ENCODE data around the gene SLC35A5. TPM values are rescaled to one million over a fixed set of nuclear protein-coding genes. Genes with fewer than 3 reads are reported as not detected.
A peak's percentile ranks its signal among the peaks of the same experiment; 100 is the strongest.
"Not testable (repeated sequence)": the region's sequence is repeated elsewhere in the genome, so short reads cannot be mapped to it uniquely, and the experiment has no call there.

SLC35A5 gene
- total and polyA plus RNA-seq, 4 donors, result 11.7 to 25.4 (median 16.4) TPM

DNA sequence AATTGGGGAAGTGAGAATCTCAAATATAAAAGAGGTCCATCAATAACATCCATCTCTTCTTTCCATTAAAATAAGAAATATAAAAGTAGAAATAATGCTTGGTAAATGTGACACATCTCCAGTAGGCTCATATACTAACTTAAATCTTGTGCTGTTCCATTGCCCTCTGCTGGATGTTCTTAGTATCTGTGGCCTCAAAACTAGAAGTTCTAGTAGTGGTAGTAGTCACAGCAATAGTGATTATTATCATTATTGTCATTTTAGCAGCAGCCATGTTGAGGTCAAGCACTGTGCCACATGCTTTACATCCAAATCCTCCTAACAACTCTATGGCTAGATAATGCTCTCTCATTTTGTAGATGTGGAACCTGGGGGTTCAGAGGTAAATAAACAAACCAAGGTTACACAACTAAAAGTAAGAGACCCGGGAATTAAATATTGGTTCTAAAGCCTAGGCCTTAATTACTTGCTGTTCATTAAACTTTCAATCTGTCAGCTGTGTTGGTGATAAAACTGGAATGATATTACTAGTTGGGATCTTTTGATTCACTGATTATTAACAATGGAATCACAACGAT lies 42.3 kb upstream of the SLC35A5 start:
- DNase-seq (ENCODE audit: low spot score), result no peak
- peak; percentile 82 to 88 for TF ChIP-seq RAD21 (IDR thresholded peaks at IDR 0.05)
- TF ChIP-seq FOXA1 (IDR thresholded peaks at IDR 0.05), result no peak
- TF ChIP-seq, protein P1, sequence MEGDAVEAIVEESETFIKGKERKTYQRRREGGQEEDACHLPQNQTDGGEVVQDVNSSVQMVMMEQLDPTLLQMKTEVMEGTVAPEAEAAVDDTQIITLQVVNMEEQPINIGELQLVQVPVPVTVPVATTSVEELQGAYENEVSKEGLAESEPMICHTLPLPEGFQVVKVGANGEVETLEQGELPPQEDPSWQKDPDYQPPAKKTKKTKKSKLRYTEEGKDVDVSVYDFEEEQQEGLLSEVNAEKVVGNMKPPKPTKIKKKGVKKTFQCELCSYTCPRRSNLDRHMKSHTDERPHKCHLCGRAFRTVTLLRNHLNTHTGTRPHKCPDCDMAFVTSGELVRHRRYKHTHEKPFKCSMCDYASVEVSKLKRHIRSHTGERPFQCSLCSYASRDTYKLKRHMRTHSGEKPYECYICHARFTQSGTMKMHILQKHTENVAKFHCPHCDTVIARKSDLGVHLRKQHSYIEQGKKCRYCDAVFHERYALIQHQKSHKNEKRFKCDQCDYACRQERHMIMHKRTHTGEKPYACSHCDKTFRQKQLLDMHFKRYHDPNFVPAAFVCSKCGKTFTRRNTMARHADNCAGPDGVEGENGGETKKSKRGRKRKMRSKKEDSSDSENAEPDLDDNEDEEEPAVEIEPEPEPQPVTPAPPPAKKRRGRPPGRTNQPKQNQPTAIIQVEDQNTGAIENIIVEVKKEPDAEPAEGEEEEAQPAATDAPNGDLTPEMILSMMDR (IDR thresholded peaks at IDR 0.05; ENCODE audit: low read depth, low read length, missing input control), result peak; percentile 61
- Histone ChIP-seq H3K9ac (ENCODE audit: low read depth in 1 of 2, low read length in 2 of 2) (no peak overlapping the region), H3K27ac (ENCODE audit: low read depth in 1 of 2, low read length in 2 of 2) (no peak overlapping the region), H3K4me3 (ENCODE audit: low read depth in 1 of 3, low read length in 3 of 3) (no peak overlapping the region), H3K4me1 (ENCODE audit: control insufficient read depth in 4 of 4, insufficient read depth in 4 of 4, low read length in 3 of 4) (no peaks in the 10 kb centered on the region), H3K27me3 (ENCODE audit: control insufficient read depth in 4 of 4, insufficient read depth in 4 of 4, low read length in 3 of 4) (no peaks in the 10 kb centered on the region), H3K9me3 (ENCODE audit: control insufficient read depth in 4 of 4, low read length in 3 of 4) (no peaks in the 10 kb centered on the region), H3K36me3 (ENCODE audit: control insufficient read depth in 4 of 4, insufficient read depth in 3 of 4, low read depth in 1 of 4, low read length in 3 of 4) (peaks cover 0 to under 1% (median 0%) of the 10 kb centered on the region in 4 donors)
- 75% methylated on average over 2 of the region's 2 CpGs for WGBS

DNA sequence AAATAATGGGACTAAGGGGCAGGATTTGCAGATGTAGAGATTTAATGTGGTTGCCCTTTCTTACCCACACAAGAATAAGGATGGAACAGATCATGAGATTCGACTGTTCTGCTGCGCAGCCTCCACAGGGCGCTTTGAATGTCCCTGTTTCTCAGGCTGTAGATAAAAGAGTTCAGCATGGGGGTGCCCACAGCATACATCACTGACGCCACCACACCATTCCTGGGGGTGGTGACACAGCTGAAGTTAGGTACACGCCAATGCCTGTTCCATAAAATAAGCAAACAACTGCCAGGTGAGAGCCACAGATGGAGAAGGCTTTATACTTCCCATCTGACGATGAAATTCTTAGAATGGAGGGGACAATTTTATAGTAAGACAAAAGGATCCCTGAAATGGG lies 37.7 kb upstream of the SLC35A5 start:
- H3K4me3 ChIP-seq (ENCODE audit: low read depth in 1 of 3, low read length in 3 of 3); DNase-seq (ENCODE audit: low spot score); H3K4me1 ChIP-seq (ENCODE audit: control insufficient read depth in 4 of 4, insufficient read depth in 4 of 4, low read length in 3 of 4); H3K9ac ChIP-seq (ENCODE audit: low read depth in 1 of 2, low read length in 2 of 2); H3K9me3 ChIP-seq (ENCODE audit: control insufficient read depth in 4 of 4, low read length in 3 of 4); H3K27ac ChIP-seq (ENCODE audit: low read depth in 1 of 2, low read length in 2 of 2); H3K27me3 ChIP-seq (ENCODE audit: control insufficient read depth in 4 of 4, insufficient read depth in 4 of 4, low read length in 3 of 4): not testable (repeated sequence)
- WGBS, result 94% methylated on average over 6 of the region's 6 CpGs
- H3K36me3 ChIP-seq (ENCODE audit: control insufficient read depth in 4 of 4, insufficient read depth in 3 of 4, low read depth in 1 of 4, low read length in 3 of 4), result peaks cover under 1 to 17% (median 3%) of the 10 kb centered on the region in 4 donors

DNA sequence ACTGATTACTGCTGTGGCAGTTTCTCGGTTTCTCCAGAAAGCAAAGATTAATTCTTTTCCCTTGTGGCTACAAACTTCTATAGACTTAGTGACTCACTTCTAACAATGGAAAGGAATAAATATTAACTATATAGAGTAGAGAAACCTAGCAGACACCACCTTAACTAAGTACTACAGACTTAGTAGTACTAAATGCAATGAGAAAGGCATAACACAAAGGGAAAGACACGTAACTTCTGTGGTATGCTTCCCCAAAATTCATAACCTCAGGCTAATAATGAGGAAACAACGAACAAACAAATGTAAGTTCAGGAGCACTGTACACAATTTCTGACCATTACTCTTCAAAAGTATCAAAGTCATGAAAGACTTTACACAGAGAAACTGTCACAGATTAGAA lies 31.3 kb upstream of the SLC35A5 start:
- Histone ChIP-seq H3K4me1 (ENCODE audit: control insufficient read depth in 4 of 4, insufficient read depth in 4 of 4, low read length in 3 of 4) (no peaks in the 10 kb centered on the region), H3K36me3 (ENCODE audit: control insufficient read depth in 4 of 4, insufficient read depth in 3 of 4, low read depth in 1 of 4, low read length in 3 of 4) (peaks cover 2 to 39% (median 21%) of the 10 kb centered on the region in 4 donors), H3K4me3 (ENCODE audit: low read depth in 1 of 3, low read length in 3 of 3) (no peak overlapping the region), H3K27ac (ENCODE audit: low read depth in 1 of 2, low read length in 2 of 2) (no peak overlapping the region), H3K9ac (ENCODE audit: low read depth in 1 of 2, low read length in 2 of 2) (no peak overlapping the region), H3K27me3 (ENCODE audit: control insufficient read depth in 4 of 4, insufficient read depth in 4 of 4, low read length in 3 of 4) (no peaks in the 10 kb centered on the region), H3K9me3 (ENCODE audit: control insufficient read depth in 4 of 4, low read length in 3 of 4) (no peaks in the 10 kb centered on the region)
- no peak for TF ChIP-seq YY1 (IDR thresholded peaks at IDR 0.05)
- TF ChIP-seq, protein P2, sequence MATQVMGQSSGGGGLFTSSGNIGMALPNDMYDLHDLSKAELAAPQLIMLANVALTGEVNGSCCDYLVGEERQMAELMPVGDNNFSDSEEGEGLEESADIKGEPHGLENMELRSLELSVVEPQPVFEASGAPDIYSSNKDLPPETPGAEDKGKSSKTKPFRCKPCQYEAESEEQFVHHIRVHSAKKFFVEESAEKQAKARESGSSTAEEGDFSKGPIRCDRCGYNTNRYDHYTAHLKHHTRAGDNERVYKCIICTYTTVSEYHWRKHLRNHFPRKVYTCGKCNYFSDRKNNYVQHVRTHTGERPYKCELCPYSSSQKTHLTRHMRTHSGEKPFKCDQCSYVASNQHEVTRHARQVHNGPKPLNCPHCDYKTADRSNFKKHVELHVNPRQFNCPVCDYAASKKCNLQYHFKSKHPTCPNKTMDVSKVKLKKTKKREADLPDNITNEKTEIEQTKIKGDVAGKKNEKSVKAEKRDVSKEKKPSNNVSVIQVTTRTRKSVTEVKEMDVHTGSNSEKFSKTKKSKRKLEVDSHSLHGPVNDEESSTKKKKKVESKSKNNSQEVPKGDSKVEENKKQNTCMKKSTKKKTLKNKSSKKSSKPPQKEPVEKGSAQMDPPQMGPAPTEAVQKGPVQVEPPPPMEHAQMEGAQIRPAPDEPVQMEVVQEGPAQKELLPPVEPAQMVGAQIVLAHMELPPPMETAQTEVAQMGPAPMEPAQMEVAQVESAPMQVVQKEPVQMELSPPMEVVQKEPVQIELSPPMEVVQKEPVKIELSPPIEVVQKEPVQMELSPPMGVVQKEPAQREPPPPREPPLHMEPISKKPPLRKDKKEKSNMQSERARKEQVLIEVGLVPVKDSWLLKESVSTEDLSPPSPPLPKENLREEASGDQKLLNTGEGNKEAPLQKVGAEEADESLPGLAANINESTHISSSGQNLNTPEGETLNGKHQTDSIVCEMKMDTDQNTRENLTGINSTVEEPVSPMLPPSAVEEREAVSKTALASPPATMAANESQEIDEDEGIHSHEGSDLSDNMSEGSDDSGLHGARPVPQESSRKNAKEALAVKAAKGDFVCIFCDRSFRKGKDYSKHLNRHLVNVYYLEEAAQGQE (IDR thresholded peaks at IDR 0.05), result no peak
- no peak for TF ChIP-seq SP1 (IDR thresholded peaks at IDR 0.05)
- TF ChIP-seq, protein P3, sequence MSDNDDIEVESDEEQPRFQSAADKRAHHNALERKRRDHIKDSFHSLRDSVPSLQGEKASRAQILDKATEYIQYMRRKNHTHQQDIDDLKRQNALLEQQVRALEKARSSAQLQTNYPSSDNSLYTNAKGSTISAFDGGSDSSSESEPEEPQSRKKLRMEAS (IDR thresholded peaks at IDR 0.05), result no peak
- no peak for TF ChIP-seq FOXA2 (IDR thresholded peaks at IDR 0.05)
- TF ChIP-seq, protein P4, sequence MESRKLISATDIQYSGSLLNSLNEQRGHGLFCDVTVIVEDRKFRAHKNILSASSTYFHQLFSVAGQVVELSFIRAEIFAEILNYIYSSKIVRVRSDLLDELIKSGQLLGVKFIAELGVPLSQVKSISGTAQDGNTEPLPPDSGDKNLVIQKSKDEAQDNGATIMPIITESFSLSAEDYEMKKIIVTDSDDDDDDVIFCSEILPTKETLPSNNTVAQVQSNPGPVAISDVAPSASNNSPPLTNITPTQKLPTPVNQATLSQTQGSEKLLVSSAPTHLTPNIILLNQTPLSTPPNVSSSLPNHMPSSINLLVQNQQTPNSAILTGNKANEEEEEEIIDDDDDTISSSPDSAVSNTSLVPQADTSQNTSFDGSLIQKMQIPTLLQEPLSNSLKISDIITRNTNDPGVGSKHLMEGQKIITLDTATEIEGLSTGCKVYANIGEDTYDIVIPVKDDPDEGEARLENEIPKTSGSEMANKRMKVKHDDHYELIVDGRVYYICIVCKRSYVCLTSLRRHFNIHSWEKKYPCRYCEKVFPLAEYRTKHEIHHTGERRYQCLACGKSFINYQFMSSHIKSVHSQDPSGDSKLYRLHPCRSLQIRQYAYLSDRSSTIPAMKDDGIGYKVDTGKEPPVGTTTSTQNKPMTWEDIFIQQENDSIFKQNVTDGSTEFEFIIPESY (IDR thresholded peaks at IDR 0.05), result no peak
- TF ChIP-seq GABPA (IDR thresholded peaks at IDR 0.05 in 1 of 2, conservative IDR thresholded peaks at IDR 0.05 in 1 of 2), result no peak
- no peak for TF ChIP-seq RAD21 (IDR thresholded peaks at IDR 0.05)
- TF ChIP-seq, protein P5, sequence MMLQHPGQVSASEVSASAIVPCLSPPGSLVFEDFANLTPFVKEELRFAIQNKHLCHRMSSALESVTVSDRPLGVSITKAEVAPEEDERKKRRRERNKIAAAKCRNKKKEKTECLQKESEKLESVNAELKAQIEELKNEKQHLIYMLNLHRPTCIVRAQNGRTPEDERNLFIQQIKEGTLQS (IDR thresholded peaks at IDR 0.05), result no peak
- no peak for TF ChIP-seq HNF4G (IDR thresholded peaks at IDR 0.05)
- TF ChIP-seq, protein P1 (IDR thresholded peaks at IDR 0.05; ENCODE audit: low read depth, low read length, missing input control), result no peak
- no peak for TF ChIP-seq FOXA1 (IDR thresholded peaks at IDR 0.05)
- TF ChIP-seq NR2F2 (IDR thresholded peaks at IDR 0.05), result no peak
- 93% methylated on average over 3 of the region's 3 CpGs for whole genome bisulfite sequencing
- DNase-seq (ENCODE audit: low spot score), result no peak

All from liver (tissue), 9 donors.